Activated CD8-positive, alpha-beta T cell treated with anti-CD3 and anti-CD28 coated beads for 36 hours (primary cell): ENCODE results near the gene ZDHHC16. TPM values are rescaled to one million over a fixed set of nuclear protein-coding genes. Genes with fewer than 3 reads are reported as not detected.
A peak's percentile ranks its signal among the peaks of the same experiment; 100 is the strongest.

ENCODE experiments used
- ATAC-seq: fragments of 200-7000 bp; cut with Tn5 transposase; one replicate; pipeline ENCODE4 v1.10.0; 2021; ENCODE audit warnings: mild to moderate bottlenecking, moderate library complexity
- CTCF ChIA-PET: fragments of 350-600 bp; sonication (Branson Sonifier 250); formaldehyde crosslinking; loops from one replicate; lab custom pipeline; 2021; ENCODE audit warnings: antibody characterized with exemption; lab: Charles Lee
- POLR2A ChIA-PET: fragments of 350-600 bp; sonication (Branson Sonifier 250); formaldehyde crosslinking; loops from one replicate; lab custom pipeline; 2021; ENCODE audit warnings: antibody characterized with exemption; lab: Charles Lee
- DNase-seq: peaks from one replicate; pipeline ENCODE4 v3.0.0-alpha.2; 2020
- H3K27ac Mint-ChIP-seq: one replicate; pipeline ENCODE4 v1.8.0; 2021; ENCODE audit warnings: mild to moderate bottlenecking, mixed read lengths
- H3K27me3 Mint-ChIP-seq: one replicate; pipeline ENCODE4 v1.8.0; 2021; ENCODE audit warnings: mixed read lengths
- H3K36me3 Mint-ChIP-seq: one replicate; pipeline ENCODE4 v1.8.0; 2021; ENCODE audit warnings: low read depth, mixed read lengths
- H3K4me1 Mint-ChIP-seq: one replicate; pipeline ENCODE4 v1.8.0; 2021; ENCODE audit warnings: low read depth, mixed read lengths
- H3K4me3 Mint-ChIP-seq: one replicate; pipeline ENCODE4 v1.8.0; 2021; ENCODE audit warnings: mild to moderate bottlenecking, moderate library complexity, mixed read lengths
- H3K9me3 Mint-ChIP-seq: one replicate; pipeline ENCODE4 v1.8.0; 2021; ENCODE audit warnings: mixed read lengths
- CTCF ChIP-seq: fragments of 200-600 bp; IDR thresholded peaks from one replicate; pipeline ENCODE4 v1.8.0; 2022; ENCODE audit warnings: antibody characterized with exemption, mild to moderate bottlenecking
- intact Hi-C: fragments of 100-400 bp; cut with micrococcal nuclease; formaldehyde crosslinking; loops from one replicate; pipeline ENCODE4 v1.10.0; 2022
- total RNA-seq, 2 experiments: library from RNA; stranded (reverse); gene quantifications; one replicate each; pipeline ENCODE4 v1.2.3, GENCODE V29; 2021

Gene ZDHHC16
- total RNA-seq, 2 experiments from 2014 or later = 23.8 to 25.2 TPM

GRCh38 chr10:97445357-97445721 is 636 bp upstream of the ZDHHC16 start:
- Mint-ChIP-seq H3K4me3 (peak overlapping the region; percentile 97), H3K4me1 (peaks cover 37% of the 10 kb centered on the region), H3K9me3 (no peaks in the 10 kb centered on the region), H3K27ac (peak overlapping the region; percentile 85), H3K27me3 (no peaks in the 10 kb centered on the region), H3K36me3 (peaks cover 18% of the 10 kb centered on the region)
- DNase-seq (no peak), ATAC-seq (no peak)
- intact Hi-C loops = no loop called here
- ChIA-PET POLR2A (interaction anchor here (1.0 to 4.6 kb wide), 6 partner anchors 8 to 43 kb away, joined by 3 to 26 read pairs (median 6); no protein-coding TSS in a partner anchor), CTCF (interaction anchor here (0.8 to 1.9 kb wide), 9 partner anchors 11 to 45 kb away, joined by 3 to 19 read pairs (median 5); partner anchors contain the start of gene RRP12)
- TF ChIP-seq CTCF = no peak

GRCh38 chr10:97450828-97451227 is 4.9 kb downstream of the ZDHHC16 start:
- DNase-seq (no peak), ATAC-seq (no peak)
- CTCF ChIA-PET = interaction anchor here (1.0 kb wide), 1 partner anchor 240 kb away, joined by 3 read pairs; no protein-coding TSS in a partner anchor
- intact Hi-C loops = no loop called here
- Mint-ChIP-seq H3K27ac (peak overlapping the region; percentile 56), H3K4me1 (peaks cover 56% of the 10 kb centered on the region), H3K4me3 (no peak overlapping the region), H3K36me3 (peaks cover 29% of the 10 kb centered on the region), H3K9me3 (no peaks in the 10 kb centered on the region), H3K27me3 (no peaks in the 10 kb centered on the region)
- no peak for TF ChIP-seq CTCF
- POLR2A ChIA-PET = interaction anchor here (1.2 to 1.5 kb wide), 2 partner anchors 17 to 91 kb away, joined by 3 to 4 read pairs; no protein-coding TSS in a partner anchor

- ChIA-PET CTCF (interaction anchor here (1.0 kb wide), 1 partner anchor 241 kb away, joined by 3 read pairs; no protein-coding TSS in a partner anchor), POLR2A (interaction anchor here (1.2 to 1.4 kb wide), 2 partner anchors 37 to 91 kb away, joined by 3 read pairs; no protein-coding TSS in a partner anchor)
- no peaks in the 10 kb centered on the region for H3K27me3 Mint-ChIP-seq
- ATAC-seq = no peak
- no peak overlapping the region for H3K27ac Mint-ChIP-seq
- intact Hi-C loops = no loop called here
- peaks cover 54% of the 10 kb centered on the region for H3K4me1 Mint-ChIP-seq
- no peak for TF ChIP-seq CTCF
- H3K9me3 Mint-ChIP-seq = no peaks in the 10 kb centered on the region
- H3K4me3 Mint-ChIP-seq = no peak overlapping the region
- DNase-seq = no peak
- H3K36me3 Mint-ChIP-seq = peaks cover 31% of the 10 kb centered on the region
Measured at GRCh38 chr10:97451605-97452004, 5.6 kb downstream of the ZDHHC16 start.

DNA sequence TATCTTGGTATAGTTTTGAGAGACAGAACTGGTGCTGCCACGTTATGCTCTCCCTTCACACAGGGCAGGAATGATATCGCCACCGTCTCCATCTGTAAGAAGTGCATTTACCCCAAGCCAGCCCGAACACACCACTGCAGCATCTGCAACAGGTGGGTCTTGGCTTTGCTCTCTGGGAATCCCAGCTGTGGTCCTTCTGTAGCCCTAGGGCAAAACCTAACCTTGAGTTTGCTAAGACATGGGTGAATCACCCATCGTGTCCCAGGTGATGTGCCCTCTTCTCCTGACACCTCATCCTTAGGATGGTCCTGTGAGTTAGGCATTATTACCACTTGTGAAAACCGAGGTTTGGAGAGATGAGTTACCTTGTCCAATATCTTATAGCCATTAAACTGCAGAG is 6.4 kb downstream of the ZDHHC16 start:
- intact Hi-C loops = no loop called here
- Mint-ChIP-seq H3K9me3 (no peaks in the 10 kb centered on the region), H3K4me1 (peaks cover 48% of the 10 kb centered on the region), H3K27me3 (no peaks in the 10 kb centered on the region), H3K36me3 (peaks cover 38% of the 10 kb centered on the region), H3K27ac (peak overlapping the region; percentile 2), H3K4me3 (no peak overlapping the region)
- no peak for ATAC-seq
- POLR2A ChIA-PET = interaction anchor here (0.8 to 5.2 kb wide), 6 partner anchors 8 to 52 kb away, joined by 3 to 27 read pairs (median 4); no protein-coding TSS in a partner anchor
- no peak for DNase-seq
- no peak for TF ChIP-seq CTCF
- CTCF ChIA-PET = interaction anchor here (0.9 to 4.0 kb wide), 4 partner anchors 12 to 45 kb away, joined by 3 to 22 read pairs (median 10); no protein-coding TSS in a partner anchor

GRCh38 chr10:97454330-97455036 is 8.5 kb downstream of the ZDHHC16 start:
- peak overlapping the region; percentile 94 for H3K27ac Mint-ChIP-seq
- ChIA-PET CTCF (interaction anchor here (0.7 to 4.0 kb wide), 3 partner anchors 10 to 99 kb away, joined by 3 to 22 read pairs (median 16); no protein-coding TSS in a partner anchor), POLR2A (interaction anchor here (0.7 to 5.2 kb wide), 11 partner anchors 10 to 47 kb away, joined by 3 to 27 read pairs (median 4); no protein-coding TSS in a partner anchor)
- peaks cover 38% of the 10 kb centered on the region for H3K4me1 Mint-ChIP-seq
- H3K36me3 Mint-ChIP-seq = peaks cover 50% of the 10 kb centered on the region
- DNase-seq (peak; percentile 52), ATAC-seq (peak; percentile 80)
- no peak for TF ChIP-seq CTCF
- no peaks in the 10 kb centered on the region for H3K9me3 Mint-ChIP-seq
- intact Hi-C loops = no loop called here
- no peak overlapping the region for H3K4me3 Mint-ChIP-seq
- no peaks in the 10 kb centered on the region for H3K27me3 Mint-ChIP-seq
